ENCODE results near the gene HSPA1B.
"Not testable (repeated sequence)": the region's sequence is repeated elsewhere in the genome, so short reads cannot be mapped to it uniquely, and the experiment has no call there.

The HSPA1B gene

DNA sequence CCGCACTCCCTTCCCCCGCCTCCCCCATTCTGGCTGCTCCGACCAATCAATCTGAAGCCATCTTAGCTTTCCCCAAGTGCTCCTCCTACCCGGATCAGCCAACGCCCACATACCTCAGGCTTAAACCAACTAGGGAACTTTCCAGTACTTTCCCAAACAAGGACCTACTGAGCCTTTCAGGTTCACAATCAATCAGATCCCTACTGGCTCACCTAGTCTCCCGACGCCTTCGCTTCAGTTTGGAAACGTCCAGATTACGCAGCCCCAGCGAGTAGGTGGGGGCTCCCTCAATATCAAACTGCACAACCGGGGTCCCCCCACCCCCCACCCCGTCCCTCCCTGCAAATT, 12.9 kb upstream of the HSPA1B start:
- H3K4me1 Mint-ChIP-seq (ENCODE audit: low read depth): peaks cover 31% of the 10 kb centered on the region
- peak; percentile 76 for DNase-seq (ENCODE audit: low spot score)

DNA sequence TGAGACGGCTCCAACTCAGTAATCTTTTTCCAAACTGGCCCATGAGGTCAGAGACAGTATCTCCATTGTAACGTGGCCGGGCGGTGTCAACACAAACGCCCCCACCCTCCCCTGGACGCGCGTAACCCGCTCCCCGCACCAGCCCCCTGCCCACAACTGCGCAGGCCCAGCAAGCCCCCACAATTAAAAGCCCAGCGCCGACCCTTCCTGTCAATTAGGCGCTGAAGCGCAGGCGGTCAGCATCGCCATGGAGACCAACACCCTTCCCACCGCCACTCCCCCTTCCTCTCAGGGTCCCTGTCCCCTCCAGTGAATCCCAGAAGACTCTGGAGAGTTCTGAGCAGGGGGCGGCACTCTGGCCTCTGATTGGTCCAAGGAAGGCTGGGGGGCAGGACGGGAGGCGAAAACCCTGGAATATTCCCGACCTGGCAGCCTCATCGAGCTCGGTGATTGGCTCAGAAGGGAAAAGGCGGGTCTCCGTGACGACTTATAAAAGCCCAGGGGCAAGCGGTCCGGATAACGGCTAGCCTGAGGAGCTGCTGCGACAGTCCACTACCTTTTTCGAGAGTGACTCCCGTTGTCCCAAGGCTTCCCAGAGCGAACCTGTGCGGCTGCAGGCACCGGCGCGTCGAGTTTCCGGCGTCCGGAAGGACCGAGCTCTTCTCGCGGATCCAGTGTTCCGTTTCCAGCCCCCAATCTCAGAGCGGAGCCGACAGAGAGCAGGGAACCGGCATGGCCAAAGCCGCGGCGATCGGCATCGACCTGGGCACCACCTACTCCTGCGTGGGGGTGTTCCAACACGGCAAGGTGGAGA, 12.3 kb upstream of the HSPA1B start, which contains the start of the genes HSPA1A and HSPA1L:
HSPA1A (plus strand) TSS at position 519 of the 814 bp plus-strand sequence; CDS start at position 733, 214 bp downstream.
HSPA1L (minus strand) TSS at position 259 of the 814 bp plus-strand sequence. CDS start 3,311 bp downstream, outside the sequence.
- peak within 1 kb of the TSS; percentile 88 for H3K27ac Mint-ChIP-seq
- H3K9me3 Mint-ChIP-seq: no peaks in the 10 kb centered on the region
- H3K36me3 Mint-ChIP-seq (ENCODE audit: low read depth): peaks cover 19% of the 10 kb centered on the region
- peak; percentile 81 for DNase-seq (ENCODE audit: low spot score)
- H3K4me3 Mint-ChIP-seq: peak within 1 kb of the TSS; percentile 91
- no peaks in the 10 kb centered on the region for H3K27me3 Mint-ChIP-seq (ENCODE audit: low read depth)
- H3K4me1 Mint-ChIP-seq (ENCODE audit: low read depth): peaks cover 35% of the 10 kb centered on the region

More for the DNA sequence above, 12.9 kb upstream of the HSPA1B start:
- Mint-ChIP-seq H3K27ac (peak overlapping the region; percentile 88), H3K27me3 (ENCODE audit: low read depth) (no peaks in the 10 kb centered on the region), H3K36me3 (ENCODE audit: low read depth) (peaks cover 21% of the 10 kb centered on the region), H3K9me3 (no peaks in the 10 kb centered on the region), H3K4me3 (peak overlapping the region; percentile 91)

DNA sequence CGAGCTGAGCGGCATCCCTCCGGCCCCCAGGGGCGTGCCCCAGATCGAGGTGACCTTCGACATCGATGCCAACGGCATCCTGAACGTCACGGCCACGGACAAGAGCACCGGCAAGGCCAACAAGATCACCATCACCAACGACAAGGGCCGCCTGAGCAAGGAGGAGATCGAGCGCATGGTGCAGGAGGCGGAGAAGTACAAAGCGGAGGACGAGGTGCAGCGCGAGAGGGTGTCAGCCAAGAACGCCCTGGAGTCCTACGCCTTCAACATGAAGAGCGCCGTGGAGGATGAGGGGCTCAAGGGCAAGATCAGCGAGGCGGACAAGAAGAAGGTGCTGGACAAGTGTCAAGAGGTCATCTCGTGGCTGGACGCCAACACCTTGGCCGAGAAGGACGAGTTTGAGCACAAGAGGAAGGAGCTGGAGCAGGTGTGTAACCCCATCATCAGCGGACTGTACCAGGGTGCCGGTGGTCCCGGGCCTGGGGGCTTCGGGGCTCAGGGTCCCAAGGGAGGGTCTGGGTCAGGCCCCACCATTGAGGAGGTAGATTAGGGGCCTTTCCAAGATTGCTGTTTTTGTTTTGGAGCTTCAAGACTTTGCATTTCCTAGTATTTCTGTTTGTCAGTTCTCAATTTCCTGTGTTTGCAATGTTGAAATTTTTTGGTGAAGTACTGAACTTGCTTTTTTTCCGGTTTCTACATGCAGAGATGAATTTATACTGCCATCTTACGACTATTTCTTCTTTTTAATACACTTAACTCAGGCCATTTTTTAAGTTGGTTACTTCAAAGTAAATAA, 10.2 kb upstream of the HSPA1B start:
- Mint-ChIP-seq H3K36me3 (ENCODE audit: low read depth) (peaks cover 12% of the 10 kb centered on the region), H3K27ac (peak overlapping the region; percentile 94), H3K4me3 (peak overlapping the region; percentile 96), H3K4me1 (ENCODE audit: low read depth) (peaks cover 39% of the 10 kb centered on the region)
- H3K27me3 Mint-ChIP-seq (ENCODE audit: low read depth); H3K9me3 Mint-ChIP-seq: not testable (repeated sequence)
- peak; percentile 37 for DNase-seq (ENCODE audit: low spot score)

DNA sequence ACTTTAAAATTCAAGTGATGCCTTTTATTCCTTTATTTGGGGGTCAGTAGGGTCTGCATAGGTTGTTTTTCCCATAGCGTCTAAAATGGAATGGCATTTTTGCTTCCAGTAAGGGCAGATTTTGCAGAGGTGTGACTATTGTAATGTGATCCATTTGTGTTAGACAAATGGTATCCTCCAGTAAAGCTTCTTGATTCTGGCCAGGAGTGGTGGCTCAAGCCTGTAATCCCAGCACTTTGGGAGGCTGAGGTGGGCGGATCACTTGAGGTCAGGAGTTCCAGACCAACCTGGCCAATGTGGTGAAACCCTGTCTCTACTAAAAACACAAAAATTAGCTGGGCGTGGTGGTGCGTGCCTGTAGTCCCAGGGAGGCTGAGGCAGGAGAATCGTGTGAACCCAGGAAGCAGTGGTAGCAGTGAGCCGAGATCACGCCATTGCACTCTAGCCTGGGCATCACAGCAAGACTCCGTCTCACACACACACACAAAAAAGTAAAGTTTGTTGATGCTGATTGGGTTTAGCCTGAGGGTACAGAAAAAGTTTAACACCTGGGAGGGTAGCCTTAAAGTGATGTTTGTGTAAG, 9.5 kb upstream of the HSPA1B start:
- DNase-seq (ENCODE audit: low spot score); H3K9me3 Mint-ChIP-seq; H3K27me3 Mint-ChIP-seq (ENCODE audit: low read depth): not testable (repeated sequence)
- Mint-ChIP-seq H3K27ac (peak overlapping the region; percentile 94), H3K4me1 (ENCODE audit: low read depth) (peaks cover 37% of the 10 kb centered on the region), H3K4me3 (peak overlapping the region; percentile 96), H3K36me3 (ENCODE audit: low read depth) (peaks cover 12% of the 10 kb centered on the region)

DNA sequence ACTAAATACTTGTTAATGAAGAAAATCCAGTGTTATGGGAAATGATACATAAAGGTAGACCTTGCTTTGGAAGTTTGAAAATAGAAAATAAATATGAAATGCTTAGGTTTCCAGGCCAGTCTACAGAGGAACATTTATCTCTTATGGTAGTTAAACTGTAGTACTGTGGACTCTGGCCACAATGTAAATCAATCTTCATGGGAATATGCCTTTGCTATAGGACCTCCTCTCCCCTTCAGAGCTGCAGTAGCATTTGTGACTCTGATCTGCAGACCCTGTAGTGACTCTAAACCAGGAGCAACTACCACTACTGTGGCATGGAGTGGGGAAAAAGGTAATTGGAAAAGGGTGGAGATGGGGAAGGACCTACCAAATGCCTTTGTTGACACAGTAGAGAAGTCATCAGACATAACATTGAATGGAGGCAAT, 7.7 kb upstream of the HSPA1B start:
- Mint-ChIP-seq H3K4me3 (peak overlapping the region; percentile 35), H3K27me3 (ENCODE audit: low read depth) (no peaks in the 10 kb centered on the region), H3K36me3 (ENCODE audit: low read depth) (peaks cover 12% of the 10 kb centered on the region), H3K4me1 (ENCODE audit: low read depth) (peaks cover 33% of the 10 kb centered on the region), H3K9me3 (no peaks in the 10 kb centered on the region), H3K27ac (peak overlapping the region; percentile 51)
- DNase-seq (ENCODE audit: low spot score): no peak

DNA sequence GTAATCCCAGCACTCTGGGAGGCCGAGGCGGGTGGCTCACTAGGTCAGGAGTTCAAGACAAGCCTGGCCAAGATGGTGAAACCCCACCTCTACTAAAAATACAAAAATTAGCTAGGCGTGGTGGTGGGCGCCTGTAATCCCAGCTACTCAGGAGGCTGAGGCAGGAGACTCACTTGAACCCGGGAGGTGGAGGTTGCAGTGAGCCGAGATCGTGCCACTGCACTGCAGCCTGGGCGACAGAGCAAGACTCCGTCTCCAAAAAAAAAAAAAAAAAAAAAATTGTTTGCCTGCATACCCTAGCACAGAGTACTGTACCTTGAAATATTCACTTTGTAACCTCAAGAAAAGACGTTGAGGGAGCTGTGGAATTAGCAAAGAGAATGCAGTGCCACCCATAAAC, 7.1 kb upstream of the HSPA1B start:
- not testable (repeated sequence) for DNase-seq (ENCODE audit: low spot score); H3K27me3 Mint-ChIP-seq (ENCODE audit: low read depth); H3K27ac Mint-ChIP-seq; H3K9me3 Mint-ChIP-seq
- peaks cover 36% of the 10 kb centered on the region for H3K4me1 Mint-ChIP-seq (ENCODE audit: low read depth)
- peaks cover 12% of the 10 kb centered on the region for H3K36me3 Mint-ChIP-seq (ENCODE audit: low read depth)
- H3K4me3 Mint-ChIP-seq: peak overlapping the region; percentile 92

DNA sequence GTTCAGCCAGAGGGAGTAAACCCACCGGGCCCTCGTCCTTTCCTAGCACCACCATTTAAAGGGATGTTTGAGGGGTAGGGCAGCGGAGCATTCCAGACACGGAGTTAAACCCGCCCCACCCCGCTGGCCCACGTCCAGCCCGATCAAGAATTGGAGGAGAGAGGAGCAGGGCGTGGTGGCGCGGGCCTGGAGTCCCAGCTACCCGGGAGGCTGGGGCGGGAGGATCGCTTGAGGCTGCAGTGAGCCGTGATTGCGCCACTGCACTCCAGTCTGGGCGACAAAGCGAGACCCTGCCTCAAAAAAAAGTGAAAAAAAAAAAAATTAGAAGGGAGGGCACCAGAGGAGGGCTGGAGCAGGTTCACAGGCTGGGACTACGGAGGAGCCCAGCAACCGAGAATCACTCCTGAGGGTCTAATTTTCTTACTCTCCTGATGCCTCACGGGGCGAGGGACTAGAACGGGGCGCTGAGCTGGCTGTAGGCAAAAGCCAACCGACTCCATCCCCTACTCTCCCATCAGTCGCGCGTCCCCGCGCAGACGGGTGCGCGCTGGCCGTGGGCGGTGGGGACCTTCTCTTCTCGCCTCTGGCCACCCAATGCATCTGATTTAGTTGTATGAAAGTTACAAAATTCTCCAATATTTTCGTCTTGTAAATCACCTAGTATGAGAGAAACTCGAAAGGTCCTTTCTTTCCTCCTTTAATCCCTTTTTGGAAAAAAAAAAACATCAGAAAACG, 6.1 kb upstream of the HSPA1B start:
- Mint-ChIP-seq H3K36me3 (ENCODE audit: low read depth) (peaks cover 12% of the 10 kb centered on the region), H3K27me3 (ENCODE audit: low read depth) (no peaks in the 10 kb centered on the region), H3K4me3 (peak overlapping the region; percentile 92), H3K27ac (peak overlapping the region; percentile 93), H3K9me3 (no peaks in the 10 kb centered on the region), H3K4me1 (ENCODE audit: low read depth) (peaks cover 40% of the 10 kb centered on the region)
- DNase-seq (ENCODE audit: low spot score): peak; percentile 77

DNA sequence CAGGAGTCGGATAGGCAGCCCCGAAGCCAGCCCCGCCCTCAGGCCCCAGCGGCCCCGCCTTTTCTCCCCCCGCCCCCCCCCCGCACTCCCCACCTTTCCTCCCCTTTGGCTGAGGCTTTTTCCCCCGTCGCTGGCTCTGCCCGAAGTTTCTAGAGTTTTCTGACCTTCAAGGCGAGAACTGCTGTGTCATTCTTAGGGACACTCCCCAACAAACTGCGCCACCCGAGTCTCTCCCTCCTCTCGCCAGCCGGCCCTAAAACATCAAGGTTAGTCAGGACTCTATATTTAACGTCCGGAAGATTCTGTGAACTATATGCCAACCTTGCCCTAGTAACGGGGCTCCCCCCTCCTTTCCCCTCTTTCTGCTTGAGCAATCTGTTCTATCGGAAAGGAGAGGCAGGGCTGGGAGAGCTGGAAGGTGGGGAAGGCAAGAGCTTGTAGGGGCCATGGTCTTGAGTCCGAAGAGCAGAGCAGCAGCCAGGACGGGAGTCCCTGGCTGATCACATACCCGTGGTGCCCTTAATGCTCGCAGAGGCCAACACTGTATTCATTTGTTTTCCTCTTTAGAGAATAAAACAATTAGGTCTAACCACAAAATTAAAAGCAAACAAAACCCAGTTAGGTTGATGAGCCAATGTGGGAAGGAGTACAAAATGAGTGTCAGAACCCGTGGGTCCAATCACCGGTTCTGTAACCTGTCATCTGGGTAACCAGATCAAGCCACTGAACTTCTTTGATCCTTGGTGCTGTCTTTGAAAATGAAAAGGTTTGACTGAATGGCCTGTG, 5.3 kb upstream of the HSPA1B start:
- DNase-seq (ENCODE audit: low spot score): peak; percentile 72
- Mint-ChIP-seq H3K36me3 (ENCODE audit: low read depth) (peaks cover 15% of the 10 kb centered on the region), H3K4me1 (ENCODE audit: low read depth) (peaks cover 47% of the 10 kb centered on the region), H3K27me3 (ENCODE audit: low read depth) (no peaks in the 10 kb centered on the region), H3K9me3 (no peaks in the 10 kb centered on the region), H3K4me3 (peak overlapping the region; percentile 92), H3K27ac (peak overlapping the region; percentile 93)

DNA sequence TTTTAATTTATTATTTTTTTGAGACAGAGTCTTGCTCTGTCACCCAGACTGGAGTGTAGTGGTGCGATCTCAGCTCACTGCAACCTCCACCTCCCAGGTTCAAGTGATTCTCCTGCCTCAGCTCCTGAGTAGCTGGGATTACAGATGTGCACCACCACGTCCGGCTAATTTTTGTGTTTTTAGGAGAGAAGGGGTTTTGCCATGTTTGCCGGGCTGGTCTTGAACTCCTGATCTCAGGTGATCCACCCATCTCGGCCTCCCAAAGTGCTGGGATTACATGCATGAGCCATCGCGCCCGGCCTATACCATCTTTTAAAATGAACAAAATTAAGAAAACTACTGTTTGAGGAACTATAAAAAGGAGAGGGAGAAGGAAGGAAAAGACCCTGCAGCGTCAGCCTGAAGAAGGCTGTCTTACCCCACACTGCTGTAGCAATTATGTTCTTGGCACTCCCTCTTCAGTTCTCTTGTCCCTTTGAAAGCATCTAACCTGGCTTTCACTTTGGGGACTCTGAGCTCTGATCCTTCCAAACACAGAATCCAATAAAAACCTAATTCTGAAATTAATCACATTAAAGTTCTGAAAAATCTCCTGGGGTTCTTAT, 3.8 kb upstream of the HSPA1B start:
- H3K9me3 Mint-ChIP-seq: not testable (repeated sequence)
- peak overlapping the region; percentile 16 for H3K4me3 Mint-ChIP-seq

DNA sequence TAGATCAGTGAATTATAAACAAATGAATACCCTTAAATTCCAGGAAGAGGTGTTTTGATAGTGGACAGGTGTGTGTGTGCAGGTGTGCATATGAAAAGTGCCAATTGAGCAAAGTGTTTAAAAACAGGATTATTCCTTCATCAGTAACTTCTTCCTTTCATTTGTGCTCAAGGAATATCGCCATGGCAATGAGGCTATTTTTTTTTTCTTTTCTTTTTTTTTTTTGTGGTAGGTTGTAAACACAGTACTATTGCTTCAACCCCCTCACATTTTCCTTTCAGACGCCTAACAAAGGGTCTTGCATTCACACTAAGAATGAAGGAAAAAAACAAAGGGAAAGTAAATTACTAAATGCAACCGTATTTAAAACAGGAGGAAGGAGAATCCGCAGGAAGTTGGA, 2.0 kb upstream of the HSPA1B start:
- DNase-seq (ENCODE audit: low spot score): no peak
- Mint-ChIP-seq H3K4me1 (ENCODE audit: low read depth) (peaks cover 37% of the 10 kb centered on the region), H3K4me3 (peak overlapping the region; percentile 97), H3K27me3 (ENCODE audit: low read depth) (no peaks in the 10 kb centered on the region), H3K36me3 (ENCODE audit: low read depth) (peaks cover 7% of the 10 kb centered on the region), H3K9me3 (no peaks in the 10 kb centered on the region), H3K27ac (peak overlapping the region; percentile 62)

More for the DNA sequence above, 3.8 kb upstream of the HSPA1B start:
- not testable (repeated sequence) for H3K27me3 Mint-ChIP-seq (ENCODE audit: low read depth); H3K27ac Mint-ChIP-seq; DNase-seq (ENCODE audit: low spot score); H3K36me3 Mint-ChIP-seq (ENCODE audit: low read depth)
- peaks cover 40% of the 10 kb centered on the region for H3K4me1 Mint-ChIP-seq (ENCODE audit: low read depth)

DNA sequence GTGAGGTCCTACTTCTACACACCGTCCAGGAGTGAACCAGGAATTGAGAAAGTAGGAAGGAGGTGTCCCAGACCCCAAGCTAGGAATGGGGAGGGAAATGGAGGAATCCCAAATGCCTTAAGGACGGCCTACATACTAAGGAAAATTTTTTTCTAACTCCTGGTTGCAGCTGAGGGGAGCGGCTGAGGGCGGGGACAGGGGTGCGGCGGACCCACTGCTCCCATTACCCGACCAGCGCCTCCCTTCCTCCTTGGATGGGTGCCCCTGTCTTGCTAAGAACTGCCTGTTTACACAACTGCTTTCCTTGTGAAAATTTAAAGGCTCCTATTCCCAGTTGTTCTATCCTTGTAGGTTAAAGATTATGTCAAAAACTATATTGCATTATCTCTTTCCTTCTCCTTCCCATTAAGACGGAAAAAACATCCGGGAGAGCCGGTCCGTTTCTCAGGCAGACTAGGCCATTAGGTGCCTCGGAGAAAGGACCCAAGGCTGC, 699 bp upstream of the HSPA1B start:
- peak overlapping the region; percentile 97 for H3K4me3 Mint-ChIP-seq
- H3K27ac Mint-ChIP-seq: peak overlapping the region; percentile 99
- H3K27me3 Mint-ChIP-seq (ENCODE audit: low read depth): no peaks in the 10 kb centered on the region
- H3K4me1 Mint-ChIP-seq (ENCODE audit: low read depth): peaks cover 40% of the 10 kb centered on the region
- H3K36me3 Mint-ChIP-seq (ENCODE audit: low read depth): peaks cover 13% of the 10 kb centered on the region
- no peaks in the 10 kb centered on the region for H3K9me3 Mint-ChIP-seq
- DNase-seq (ENCODE audit: low spot score): no peak

DNA sequence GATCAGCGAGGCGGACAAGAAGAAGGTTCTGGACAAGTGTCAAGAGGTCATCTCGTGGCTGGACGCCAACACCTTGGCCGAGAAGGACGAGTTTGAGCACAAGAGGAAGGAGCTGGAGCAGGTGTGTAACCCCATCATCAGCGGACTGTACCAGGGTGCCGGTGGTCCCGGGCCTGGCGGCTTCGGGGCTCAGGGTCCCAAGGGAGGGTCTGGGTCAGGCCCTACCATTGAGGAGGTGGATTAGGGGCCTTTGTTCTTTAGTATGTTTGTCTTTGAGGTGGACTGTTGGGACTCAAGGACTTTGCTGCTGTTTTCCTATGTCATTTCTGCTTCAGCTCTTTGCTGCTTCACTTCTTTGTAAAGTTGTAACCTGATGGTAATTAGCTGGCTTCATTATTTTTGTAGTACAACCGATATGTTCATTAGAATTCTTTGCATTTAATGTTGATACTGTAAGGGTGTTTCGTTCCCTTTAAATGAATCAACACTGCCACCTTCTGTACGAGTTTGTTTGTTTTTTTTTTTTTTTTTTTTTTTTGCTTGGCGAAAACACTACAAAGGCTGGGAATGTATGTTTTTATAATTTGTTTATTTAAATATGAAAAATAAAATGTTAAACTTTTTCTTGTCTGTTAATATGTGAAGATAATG, 2.2 kb downstream of the HSPA1B start:
- no peak for DNase-seq (ENCODE audit: low spot score)
- peak overlapping the region; percentile 79 for H3K27ac Mint-ChIP-seq
- peak overlapping the region; percentile 92 for H3K4me3 Mint-ChIP-seq
- H3K9me3 Mint-ChIP-seq: no peaks in the 10 kb centered on the region
- no peaks in the 10 kb centered on the region for H3K27me3 Mint-ChIP-seq (ENCODE audit: low read depth)
- peaks cover 13% of the 10 kb centered on the region for H3K36me3 Mint-ChIP-seq (ENCODE audit: low read depth)
- H3K4me1 Mint-ChIP-seq (ENCODE audit: low read depth): peaks cover 30% of the 10 kb centered on the region
